Thyroid gland (tissue), 4 donors: ENCODE results near the gene DUSP22.

Experiments
- CTCF ChIP-seq, 6 experiments: fragments of 200-600 bp in 3 of 6; fragments of 450-650 bp in 3 of 6; sonication (generic) in 3 of 6; IDR thresholded peaks; one replicate each; pipeline ENCODE4 v1.5.1; 2016 to 2019; ENCODE audit warnings: antibody characterized with exemption in 6 of 6, mild to moderate bottlenecking in 2 of 6, inconsistent platforms in 1 of 6, moderate library complexity in 1 of 6
- POLR2A ChIP-seq, 2 donors: fragments of 450-650 bp; IDR thresholded peaks; one replicate each; pipeline ENCODE4 v1.6.1; 2017; ENCODE audit warnings: antibody characterized with exemption in 2 of 2, mild to moderate bottlenecking in 2 of 2, moderate library complexity in 1 of 2

GRCh38 chr6:389143-389542 lies 96.9 kb downstream of the DUSP22 start:
- TF ChIP-seq POLR2A (IDR thresholded peaks at IDR 0.05) (no peak), CTCF (IDR thresholded peaks at IDR 0.05) (no peak)
